Measurements from ENCODE around the gene MYRFL.

DNA sequence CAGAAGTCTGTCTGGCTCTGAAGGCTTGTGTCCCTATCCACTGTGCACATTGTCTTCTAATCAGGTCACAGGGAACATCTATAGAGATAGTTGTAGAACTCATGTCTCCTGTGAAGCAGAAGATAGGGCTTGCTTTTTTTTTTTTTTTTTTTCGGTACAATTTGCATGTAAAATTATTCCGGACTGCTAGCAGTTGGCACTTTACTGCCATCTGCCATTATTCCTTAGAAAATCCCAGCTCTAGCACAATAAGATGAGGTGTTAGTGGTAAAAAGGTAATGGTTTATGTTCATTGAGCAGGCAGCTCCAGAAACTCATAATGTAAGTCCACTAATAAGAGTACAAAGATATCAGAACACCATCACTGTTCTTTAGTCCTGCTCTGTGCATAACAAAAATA lies 8.7 kb downstream of the MYRFL start:
- TF ChIP-seq, protein P1, sequence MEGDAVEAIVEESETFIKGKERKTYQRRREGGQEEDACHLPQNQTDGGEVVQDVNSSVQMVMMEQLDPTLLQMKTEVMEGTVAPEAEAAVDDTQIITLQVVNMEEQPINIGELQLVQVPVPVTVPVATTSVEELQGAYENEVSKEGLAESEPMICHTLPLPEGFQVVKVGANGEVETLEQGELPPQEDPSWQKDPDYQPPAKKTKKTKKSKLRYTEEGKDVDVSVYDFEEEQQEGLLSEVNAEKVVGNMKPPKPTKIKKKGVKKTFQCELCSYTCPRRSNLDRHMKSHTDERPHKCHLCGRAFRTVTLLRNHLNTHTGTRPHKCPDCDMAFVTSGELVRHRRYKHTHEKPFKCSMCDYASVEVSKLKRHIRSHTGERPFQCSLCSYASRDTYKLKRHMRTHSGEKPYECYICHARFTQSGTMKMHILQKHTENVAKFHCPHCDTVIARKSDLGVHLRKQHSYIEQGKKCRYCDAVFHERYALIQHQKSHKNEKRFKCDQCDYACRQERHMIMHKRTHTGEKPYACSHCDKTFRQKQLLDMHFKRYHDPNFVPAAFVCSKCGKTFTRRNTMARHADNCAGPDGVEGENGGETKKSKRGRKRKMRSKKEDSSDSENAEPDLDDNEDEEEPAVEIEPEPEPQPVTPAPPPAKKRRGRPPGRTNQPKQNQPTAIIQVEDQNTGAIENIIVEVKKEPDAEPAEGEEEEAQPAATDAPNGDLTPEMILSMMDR (IDR thresholded peaks at IDR 0.05; ENCODE audit: low read length), result no peak
- no peak for TF ChIP-seq EZH2 (IDR thresholded peaks at IDR 0.05; ENCODE audit: borderline replicate concordance, low read length)

Measured in OCI-LY1 (cell line).